ENCODE measurements around the gene GSN.

Gene GSN

GRCh38 chr9:121353241-121354061 is 85.5 kb downstream of the GSN start:
- DNase-seq (ENCODE audit: low spot score): no peak

GRCh38 chr9:121354141-121354540 is 86.2 kb downstream of the GSN start:
- DNase-seq (ENCODE audit: low spot score): no peak

- no peak for DNase-seq (ENCODE audit: low spot score)
Observed at GRCh38 chr9:121354762-121355161, 86.8 kb downstream of the GSN start.

DNA sequence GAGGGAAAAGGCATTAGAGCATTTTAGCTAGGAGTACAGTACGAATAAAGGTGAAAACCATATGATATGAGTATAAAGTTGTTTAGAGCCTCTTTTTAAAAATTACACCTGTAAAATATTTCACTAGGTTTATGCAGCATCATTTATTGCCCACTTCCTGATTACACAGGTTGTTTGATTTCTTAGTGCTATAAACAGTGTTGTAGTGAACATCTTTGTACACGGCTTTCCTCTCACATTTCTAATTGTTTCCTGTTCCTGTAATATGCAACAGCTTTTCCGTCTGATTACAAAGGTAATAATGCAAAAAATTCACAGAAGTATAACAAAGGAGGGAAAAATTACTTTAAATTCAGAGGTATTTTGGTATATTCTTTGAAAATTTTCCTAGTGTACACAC is 89.0 kb downstream of the GSN start:
- DNase-seq (ENCODE audit: low spot score): no peak

GRCh38 chr9:121358751-121359150 is 90.8 kb downstream of the GSN start:
- DNase-seq (ENCODE audit: low spot score): no peak

- no peak for DNase-seq (ENCODE audit: low spot score)
Observed at GRCh38 chr9:121359351-121360294, 91.7 kb downstream of the GSN start.

DNA sequence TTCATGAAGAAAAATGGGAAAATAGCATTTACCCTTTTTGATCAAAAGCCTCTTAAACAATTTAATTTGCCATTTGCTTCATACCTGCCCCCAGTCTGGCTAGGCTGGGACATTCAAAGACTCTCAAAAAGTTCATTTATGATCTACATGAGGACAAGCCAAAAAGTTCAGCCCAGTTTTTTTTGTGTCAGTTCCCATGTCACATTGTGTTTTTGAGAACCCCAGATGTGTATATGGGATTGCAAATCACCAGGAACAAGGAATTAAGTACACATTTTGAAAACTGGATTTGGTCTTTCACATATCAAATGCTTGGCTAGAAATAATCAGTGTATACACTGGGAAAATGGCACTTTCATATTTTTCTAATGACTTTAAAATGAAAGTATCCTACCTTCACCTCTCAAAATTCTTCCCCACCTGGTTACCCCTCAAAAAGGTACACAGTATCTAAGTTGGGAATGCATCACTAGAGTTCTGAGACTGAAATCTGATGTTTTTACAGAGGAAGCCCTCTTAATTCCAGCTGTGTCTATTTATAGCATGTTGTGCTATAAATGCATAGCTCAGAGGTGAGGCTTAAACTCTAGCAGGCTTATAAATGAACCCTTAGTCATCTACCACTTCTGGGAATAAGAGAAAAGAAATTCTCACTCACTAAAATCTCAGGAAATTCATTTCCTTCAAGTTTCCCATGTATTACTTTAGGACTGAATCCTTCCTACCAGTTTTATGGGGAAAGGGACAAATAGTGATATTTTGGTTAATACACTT is 92.8 kb downstream of the GSN start:
- DNase-seq (ENCODE audit: low spot score): no peak

DNA sequence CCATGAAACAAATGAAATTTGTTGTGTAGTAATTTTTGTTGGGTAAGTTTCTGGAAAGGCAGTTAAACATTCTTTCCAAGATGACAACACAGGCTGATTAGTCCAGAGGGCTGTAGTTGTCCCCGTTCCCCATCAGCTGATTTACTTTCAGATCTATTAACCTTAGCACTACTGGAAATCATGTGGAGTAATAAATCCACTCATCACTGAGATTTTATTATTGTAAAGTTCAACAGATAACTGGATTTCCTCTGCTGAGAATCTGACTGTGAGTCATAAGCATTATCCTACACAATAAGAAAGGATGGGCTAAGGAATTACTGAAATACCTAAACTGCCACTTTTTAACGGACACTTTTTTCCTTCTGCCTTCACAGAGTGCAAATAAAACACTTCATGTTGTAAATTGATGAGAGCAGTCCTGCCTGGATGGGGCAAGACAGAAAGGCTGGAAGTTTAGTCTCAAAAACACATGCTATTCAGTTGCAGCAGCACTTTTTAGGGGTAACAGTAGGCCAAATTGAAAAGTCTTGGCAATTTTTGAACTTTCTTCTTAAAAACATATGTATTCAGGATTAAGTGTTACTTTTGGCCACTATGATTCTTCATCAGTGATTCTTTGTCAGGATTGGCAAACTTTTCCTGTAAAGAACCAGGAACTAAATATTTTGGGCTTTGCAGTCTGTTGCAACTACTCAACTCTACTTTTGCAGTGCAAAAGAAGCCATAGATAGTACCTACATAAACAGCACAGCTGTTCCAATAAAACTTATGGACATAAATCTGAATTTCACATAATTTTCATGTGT is 95.1 kb downstream of the GSN start:
- DNase-seq (ENCODE audit: low spot score): no peak

GRCh38 chr9:121363622-121363961 is 95.6 kb downstream of the GSN start:
- DNase-seq (ENCODE audit: low spot score): no peak

GRCh38 chr9:121364077-121364476 is 96.1 kb downstream of the GSN start:
- no peak for DNase-seq (ENCODE audit: low spot score)

- no peak for DNase-seq (ENCODE audit: low spot score)
Observed at GRCh38 chr9:121364886-121365285, 96.9 kb downstream of the GSN start.

GRCh38 chr9:121365564-121365963 is 97.6 kb downstream of the GSN start:
- DNase-seq (ENCODE audit: low spot score): no peak

DNA sequence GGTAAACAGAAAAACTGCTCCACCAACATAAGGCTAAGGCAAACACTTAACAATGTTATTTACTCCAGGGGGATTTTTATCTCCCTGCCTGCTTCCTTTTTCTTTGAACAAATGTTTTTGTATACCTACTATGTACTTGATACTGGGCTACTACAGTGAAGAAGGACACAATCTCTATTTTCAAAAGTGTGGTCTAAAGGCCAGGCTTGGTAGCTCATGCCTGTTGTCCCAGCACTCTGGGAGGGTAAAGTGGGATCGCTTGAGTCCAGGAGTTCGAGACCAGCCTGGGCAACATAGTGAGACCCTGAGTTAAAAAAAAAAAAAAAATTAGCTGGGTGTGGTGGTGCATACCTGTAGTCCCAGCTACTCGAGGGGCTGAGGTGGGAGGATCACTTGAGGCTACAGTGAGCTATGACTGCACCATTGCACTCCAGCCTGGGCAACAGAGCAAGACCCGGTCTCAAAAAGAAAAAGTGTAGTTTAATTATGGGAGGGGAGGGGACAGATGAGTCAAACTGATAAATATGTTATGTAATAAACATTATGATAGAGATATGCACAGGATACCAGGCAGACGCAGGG is 98.7 kb downstream of the GSN start:
- no peak for DNase-seq (ENCODE audit: low spot score)

DNA sequence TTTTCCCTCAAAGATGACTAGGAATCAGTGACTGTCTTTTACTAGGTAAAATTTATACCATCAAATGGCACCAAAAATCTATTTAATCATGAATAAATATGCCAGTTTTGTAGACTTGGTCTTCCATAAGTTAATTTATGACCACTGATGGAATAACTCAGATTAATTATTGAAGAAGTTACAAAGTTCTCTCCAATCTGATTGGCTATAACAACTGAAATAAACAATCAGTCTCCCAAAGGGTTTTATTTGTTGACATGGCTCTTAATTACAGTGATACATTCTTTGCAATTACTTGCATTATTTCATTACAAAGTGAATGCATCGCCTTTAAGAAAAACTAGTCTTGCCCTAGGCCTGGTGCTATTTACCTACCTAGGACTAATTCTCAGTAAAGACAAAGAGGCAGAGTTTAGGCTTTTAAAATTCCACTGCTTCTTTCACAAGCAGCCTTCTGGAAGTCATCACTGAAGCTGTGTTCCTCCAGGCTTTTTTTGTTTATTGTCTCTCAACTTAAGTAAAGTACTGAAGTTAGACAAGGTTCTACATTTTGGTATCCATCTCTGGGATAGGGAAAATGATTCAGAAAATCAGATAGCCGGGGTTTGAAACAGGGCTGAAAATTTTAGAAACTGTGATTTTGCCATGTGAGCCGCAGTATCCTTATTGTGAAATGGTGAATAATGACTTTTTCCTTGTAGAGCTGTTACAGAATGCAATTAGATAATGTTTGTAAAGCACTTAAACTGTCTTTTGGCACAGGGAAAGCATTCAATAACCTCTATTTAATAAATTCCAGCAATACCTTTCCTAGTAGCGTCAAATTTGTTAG is 99.6 kb downstream of the GSN start:
- DNase-seq (ENCODE audit: low spot score): no peak

DNA sequence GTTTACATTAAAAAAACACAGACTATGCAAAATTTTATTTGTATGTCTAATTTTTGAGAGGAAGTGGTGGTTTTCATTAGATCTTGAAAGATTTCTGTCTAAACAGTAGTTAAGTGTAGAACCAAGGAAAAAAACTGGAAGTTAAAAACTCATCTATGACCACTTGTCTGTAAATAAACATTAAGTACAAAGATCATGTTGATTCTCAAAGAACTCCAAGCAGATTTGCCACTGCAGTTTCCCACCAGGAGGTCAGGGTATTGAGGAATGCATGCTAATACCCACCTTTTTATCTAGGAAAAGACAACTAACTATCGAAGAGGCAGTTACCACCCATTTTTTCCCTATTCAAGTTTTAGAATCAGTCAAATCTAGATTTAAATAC is 100.2 kb downstream of the GSN start:
- no peak for DNase-seq (ENCODE audit: low spot score)

GRCh38 chr9:121368745-121369144 is 100.8 kb downstream of the GSN start:
- DNase-seq (ENCODE audit: low spot score): no peak

DNA sequence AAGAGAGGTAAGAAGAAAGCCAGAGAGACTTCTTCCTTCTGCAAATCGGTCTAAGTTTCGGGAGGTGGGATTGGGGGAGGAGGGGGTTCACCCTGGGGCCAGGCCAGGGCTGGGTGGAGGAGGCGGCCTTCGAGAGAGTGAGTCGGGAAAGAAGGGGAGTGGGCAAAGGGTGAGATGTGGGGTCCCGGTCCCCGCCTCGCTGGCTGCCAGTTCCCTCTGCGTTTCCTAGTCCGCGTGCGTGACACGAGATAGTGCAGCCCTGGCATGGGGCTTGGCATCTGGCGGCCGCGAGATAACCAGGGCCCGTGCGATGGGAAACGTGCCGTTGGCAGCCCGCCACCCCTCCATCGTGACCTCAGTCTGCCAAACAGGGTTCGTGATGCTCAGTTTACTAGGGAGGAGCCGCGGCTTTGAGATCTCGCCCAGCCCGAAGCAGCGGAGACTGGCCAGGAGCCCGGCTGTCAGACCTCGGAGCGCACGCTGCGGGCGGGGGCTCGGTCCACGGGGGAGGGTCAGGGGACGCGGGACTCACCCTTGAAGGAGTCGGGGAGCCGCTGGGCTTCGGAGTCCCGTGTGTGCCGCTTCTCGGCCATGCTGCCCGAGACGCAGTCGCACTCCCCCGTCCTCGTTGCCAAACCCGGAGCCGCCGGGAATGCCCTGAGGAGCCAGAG is 101.8 kb downstream of the GSN start, which contains the start of gene STOM:
Gene STOM, minus strand, starts transcription at position 656 of the 671 bp plus-strand sequence. Its CDS starts 63 bp downstream, at position 593.
- DNase-seq (ENCODE audit: low spot score): no peak

- no peak for DNase-seq (ENCODE audit: low spot score)
Observed at GRCh38 chr9:121371495-121372061, 103.6 kb downstream of the GSN start.
